ENCODE results near the gene SMG5.

Gene SMG5

GRCh38 chr1:156242738-156243137 is 39.9 kb downstream of the SMG5 start:
- DNase-seq (ENCODE audit: low read depth): no peak
- no peak for TF ChIP-seq CTCF (IDR thresholded peaks at IDR 0.05; ENCODE audit: control insufficient read depth, insufficient read depth, low read depth, low read length, missing control alignments)
- H3K4me3 ChIP-seq (ENCODE audit: control insufficient read depth, low read depth, low read length): no peak overlapping the region

GRCh38 chr1:156241926-156242325 is 40.7 kb downstream of the SMG5 start, which contains the start of gene BGLAP:
TSS of gene BGLAP (plus strand) at chr1:156242184. CDS start at chr1:156242232, 48 bp downstream.
- no peak within 1 kb of the TSS for H3K4me3 ChIP-seq (ENCODE audit: control insufficient read depth, low read depth, low read length)
- no peak for DNase-seq (ENCODE audit: low read depth)
- no peak for TF ChIP-seq CTCF (IDR thresholded peaks at IDR 0.05; ENCODE audit: control insufficient read depth, insufficient read depth, low read depth, low read length, missing control alignments)

GRCh38 chr1:156241311-156241811 is 41.3 kb downstream of the SMG5 start:
- DNase-seq (ENCODE audit: low read depth): no peak
- no peak for TF ChIP-seq CTCF (IDR thresholded peaks at IDR 0.05; ENCODE audit: control insufficient read depth, insufficient read depth, low read depth, low read length, missing control alignments)
- H3K4me3 ChIP-seq (ENCODE audit: control insufficient read depth, low read depth, low read length): no peak overlapping the region

GRCh38 chr1:156238248-156238647 is 44.4 kb downstream of the SMG5 start:
- H3K4me3 ChIP-seq (ENCODE audit: control insufficient read depth, low read depth, low read length): no peak overlapping the region
- no peak for DNase-seq (ENCODE audit: low read depth)
- no peak for TF ChIP-seq CTCF (IDR thresholded peaks at IDR 0.05; ENCODE audit: control insufficient read depth, insufficient read depth, low read depth, low read length, missing control alignments)

GRCh38 chr1:156236164-156236563 is 46.5 kb downstream of the SMG5 start:
- TF ChIP-seq CTCF (IDR thresholded peaks at IDR 0.05; ENCODE audit: control insufficient read depth, insufficient read depth, low read depth, low read length, missing control alignments): no peak
- no peak for DNase-seq (ENCODE audit: low read depth)
- H3K4me3 ChIP-seq (ENCODE audit: control insufficient read depth, low read depth, low read length): no peak overlapping the region

- TF ChIP-seq CTCF (IDR thresholded peaks at IDR 0.05; ENCODE audit: control insufficient read depth, insufficient read depth, low read depth, low read length, missing control alignments): no peak
- no peak overlapping the region for H3K4me3 ChIP-seq (ENCODE audit: control insufficient read depth, low read depth, low read length)
- peak; percentile 37 for DNase-seq (ENCODE audit: low read depth)
Measured at GRCh38 chr1:156233426-156234127, 49.0 kb downstream of the SMG5 start.
